Myocyte (in vitro differentiated cells): Measurements from ENCODE around the gene IL17RB. TPM values are rescaled to one million over a fixed set of nuclear protein-coding genes. Genes with fewer than 3 reads are reported as not detected.

Experiments
- DNase-seq: peaks from one replicate; pipeline ENCODE4 v3.0.0-alpha.2; 2012; ENCODE audit warnings: low read depth
- total RNA-seq: library from RNA; depleted of rRNA; stranded (reverse); fragments of >200 nt; gene quantifications from 2 replicates; pipeline ENCODE4 v1.2.3, GENCODE V29; 2014

IL17RB gene
- total RNA-seq, 1 donor from 2014 or later, result not detected

- DNase-seq, result no peak
These were observed 55.7 kb downstream of the IL17RB start for GRCh38 chr3:53902067-53902466.

DNA sequence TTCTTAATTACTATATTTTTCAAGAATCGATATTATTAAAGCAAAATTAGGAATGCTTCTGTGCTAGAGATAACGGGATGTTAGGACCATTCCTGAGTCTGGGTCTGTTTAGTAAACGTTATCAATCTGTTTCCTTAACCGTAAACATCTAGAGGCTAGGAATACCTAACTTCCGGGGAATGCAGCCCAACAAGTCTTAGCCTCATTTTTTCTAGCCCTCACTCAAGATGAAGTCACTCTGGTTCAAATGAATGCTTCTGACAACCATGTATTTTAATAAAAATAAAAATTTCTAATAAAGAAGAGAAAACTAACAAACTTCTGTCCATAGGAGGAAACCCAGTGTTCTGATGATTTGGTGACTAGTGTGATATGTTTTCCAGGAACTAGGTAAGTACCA lies 56.3 kb downstream of the IL17RB start:
- no peak for DNase-seq

DNA sequence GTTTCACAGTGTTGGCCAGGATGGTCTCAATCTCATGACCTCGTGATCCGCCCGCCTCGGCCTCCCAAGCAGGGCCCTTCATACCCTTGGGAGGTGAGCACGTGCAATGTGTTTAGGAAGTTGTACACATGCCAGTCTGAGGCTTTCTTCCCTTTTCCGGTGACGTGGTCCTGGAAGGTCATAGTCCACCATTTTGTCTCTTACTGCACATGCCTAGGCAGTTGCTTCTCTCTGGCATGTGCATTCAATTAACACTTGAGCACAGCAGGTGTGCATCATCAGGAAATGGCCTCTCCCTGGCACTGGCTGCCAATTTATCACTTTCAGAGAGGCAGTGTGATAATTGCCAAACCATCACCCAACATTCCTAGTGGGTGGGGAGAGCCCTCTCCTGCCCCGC lies 67.0 kb downstream of the IL17RB start:
- no peak for DNase-seq

Other genes starting within 250 kb of the IL17RB start
- gene CHDH, start 149 bp upstream of the IL17RB start, total RNA-seq, result 0.05 and 2.4 TPM in 2 replicates
- gene ACTR8, start 35.6 kb downstream of the IL17RB start, total RNA-seq, result 26.4 and 35.0 TPM in 2 replicates
- gene SELENOK, start 45.3 kb downstream of the IL17RB start, total RNA-seq, result 37.1 and 70.8 TPM in 2 replicates